GM12878 (cell line): ENCODE results near the gene PLA2G2C.

ENCODE experiments used
- MYC ChIP-seq: IDR thresholded peaks from 2 replicates; pipeline ENCODE4 v1.6.1; 2011; ENCODE audit warnings: mild to moderate bottlenecking, low read length, moderate library complexity, inconsistent platforms; ENCODE audit not compliant: insufficient read depth, insufficient replicate concordance, insufficient read length, severe bottlenecking
- TF ChIP-seq, protein P1 (sequence below), 3 experiments: IDR thresholded peaks in 2 of 3; conservative IDR thresholded peaks in 1 of 3; 2 replicates each; pipeline ENCODE4 v1.5.1; 2011; ENCODE audit warnings: low read depth in 3 of 3, low read length in 3 of 3, mild to moderate bottlenecking in 3 of 3, control low read depth in 2 of 3, moderate library complexity in 2 of 3, inconsistent platforms in 1 of 3, mixed read lengths in 1 of 3; ENCODE audit not compliant: control insufficient read depth in 2 of 3, insufficient read depth in 1 of 3; ENCODE audit errors: extremely low read depth in 1 of 3

DNA sequence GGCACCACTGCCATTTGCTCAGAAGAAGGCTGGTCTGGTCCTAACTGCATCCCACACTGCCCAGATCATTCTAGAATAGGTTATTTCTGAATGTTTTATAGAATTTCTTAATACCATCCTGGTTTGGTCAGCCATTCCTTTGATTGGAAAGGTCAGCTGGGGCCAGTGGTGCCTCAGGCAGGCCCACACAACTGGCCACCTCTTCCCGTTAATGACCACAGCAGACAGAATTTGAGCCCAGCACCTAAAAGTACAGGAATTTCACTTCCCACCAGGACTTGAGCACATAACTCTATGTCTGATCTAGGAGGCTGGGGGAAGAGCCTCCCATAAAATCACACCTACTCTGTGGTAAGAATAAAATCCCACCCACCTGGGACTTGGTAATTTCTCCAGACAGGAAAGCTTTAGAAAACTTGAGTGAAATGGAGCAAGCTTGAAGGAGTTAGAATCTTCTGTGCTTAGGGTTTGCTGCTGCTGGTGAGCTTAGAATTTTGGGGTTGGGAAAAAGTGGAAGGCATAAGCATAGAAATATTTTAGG, 6.6 kb upstream of the PLA2G2C start:
- TF ChIP-seq MYC = no peak
- TF ChIP-seq, protein P1, sequence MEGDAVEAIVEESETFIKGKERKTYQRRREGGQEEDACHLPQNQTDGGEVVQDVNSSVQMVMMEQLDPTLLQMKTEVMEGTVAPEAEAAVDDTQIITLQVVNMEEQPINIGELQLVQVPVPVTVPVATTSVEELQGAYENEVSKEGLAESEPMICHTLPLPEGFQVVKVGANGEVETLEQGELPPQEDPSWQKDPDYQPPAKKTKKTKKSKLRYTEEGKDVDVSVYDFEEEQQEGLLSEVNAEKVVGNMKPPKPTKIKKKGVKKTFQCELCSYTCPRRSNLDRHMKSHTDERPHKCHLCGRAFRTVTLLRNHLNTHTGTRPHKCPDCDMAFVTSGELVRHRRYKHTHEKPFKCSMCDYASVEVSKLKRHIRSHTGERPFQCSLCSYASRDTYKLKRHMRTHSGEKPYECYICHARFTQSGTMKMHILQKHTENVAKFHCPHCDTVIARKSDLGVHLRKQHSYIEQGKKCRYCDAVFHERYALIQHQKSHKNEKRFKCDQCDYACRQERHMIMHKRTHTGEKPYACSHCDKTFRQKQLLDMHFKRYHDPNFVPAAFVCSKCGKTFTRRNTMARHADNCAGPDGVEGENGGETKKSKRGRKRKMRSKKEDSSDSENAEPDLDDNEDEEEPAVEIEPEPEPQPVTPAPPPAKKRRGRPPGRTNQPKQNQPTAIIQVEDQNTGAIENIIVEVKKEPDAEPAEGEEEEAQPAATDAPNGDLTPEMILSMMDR (IDR thresholded peaks at IDR 0.05 in 2 of 3, conservative IDR thresholded peaks at IDR 0.05 in 1 of 3; ENCODE audit: control insufficient read depth in 2 of 3, extremely low read depth in 1 of 3, insufficient read depth in 1 of 3, low read depth in 3 of 3, low read length in 3 of 3) = no peak
